Common myeloid progenitor, CD34-positive (primary cell): ENCODE data around the gene CHRNA4.
"Not testable (repeated sequence)": the region's sequence is repeated elsewhere in the genome, so short reads cannot be mapped to it uniquely, and the experiment has no call there.

Source experiments
- CTCF ChIA-PET: fragments of 350-600 bp; sonication (Branson Sonifier 250); formaldehyde crosslinking; loops from one replicate; lab custom pipeline; 2021; ENCODE audit warnings: antibody characterized with exemption; lab: Charles Lee
- POLR2A ChIA-PET: fragments of 350-600 bp; sonication (Branson Sonifier 250); formaldehyde crosslinking; loops from one replicate; lab custom pipeline; 2021; ENCODE audit warnings: antibody characterized with exemption; lab: Charles Lee
- DNase-seq, 3 donors: peaks; one replicate each; pipeline versions ENCODE4 v3.0.0 to v3.0.0-alpha.2; 2013
- H3K27ac ChIP-seq, 2 experiments: 1 replicate in 1 of 2; 2 replicates in 1 of 2; pipeline ENCODE4 v1.7.0; 2013; ENCODE audit warnings: inconsistent platforms in 2 of 2, low read length in 2 of 2, mild to moderate bottlenecking in 2 of 2, low read depth in 1 of 2, moderate library complexity in 1 of 2; ENCODE audit not compliant: severe bottlenecking in 2 of 2, insufficient read depth in 1 of 2, poor library complexity in 1 of 2
- H3K27me3 ChIP-seq, 5 experiments: replicated peaks in 2 of 5; 1 replicate in 3 of 5; 2 replicates in 2 of 5; pipeline versions ENCODE4 v1.6.1 to v1.7.0; 2013; ENCODE audit warnings: low read length in 4 of 5, mild to moderate bottlenecking in 2 of 5, moderate library complexity in 2 of 5, inconsistent platforms in 1 of 5; ENCODE audit not compliant: insufficient read depth in 5 of 5, control insufficient read depth in 4 of 5
- H3K36me3 ChIP-seq, 4 experiments: 1 replicate in 2 of 4; 2 replicates in 2 of 4; pipeline versions ENCODE4 v1.6.1 to v1.7.0; 2013; ENCODE audit warnings: low read length in 3 of 4, control low read depth in 1 of 4, mild to moderate bottlenecking in 1 of 4; ENCODE audit not compliant: control insufficient read depth in 4 of 4, insufficient read depth in 4 of 4
- H3K4me1 ChIP-seq, 4 experiments: 1 replicate in 3 of 4; 2 replicates in 1 of 4; pipeline versions ENCODE4 v1.6.1 to v1.7.1; 2013; ENCODE audit warnings: low read length in 3 of 4, mild to moderate bottlenecking in 3 of 4, control low read depth in 1 of 4, inconsistent platforms in 1 of 4, moderate library complexity in 1 of 4; ENCODE audit not compliant: control insufficient read depth in 4 of 4, insufficient read depth in 4 of 4; ENCODE audit errors: control extremely low read depth in 1 of 4
- H3K4me3 ChIP-seq, 7 experiments: 1 replicate in 4 of 7; 2 replicates in 3 of 7; pipeline versions ENCODE4 v1.5.1 to v1.7.0; 2013; ENCODE audit warnings: mild to moderate bottlenecking in 7 of 7, low read length in 6 of 7, moderate library complexity in 6 of 7, inconsistent platforms in 2 of 7, low read depth in 2 of 7, control low read depth in 1 of 7; ENCODE audit not compliant: insufficient read depth in 4 of 7, control insufficient read depth in 1 of 7; ENCODE audit errors: extremely low read depth in 1 of 7
- H3K9me3 ChIP-seq, 5 experiments: 1 replicate in 4 of 5; 2 replicates in 1 of 5; pipeline versions ENCODE4 v1.6.1 to v1.7.1; 2013; ENCODE audit warnings: low read length in 4 of 5, mild to moderate bottlenecking in 2 of 5, inconsistent platforms in 1 of 5, low read depth in 1 of 5, moderate library complexity in 1 of 5; ENCODE audit not compliant: control insufficient read depth in 4 of 5, insufficient read depth in 2 of 5; ENCODE audit errors: control extremely low read depth in 1 of 5
- WGBS: methylation state at CpG from one replicate; pipeline ENCODE4 v1.1.5; 2013; ENCODE audit not compliant: insufficient coverage; 5-methylcytosine and 5-hydroxymethylcytosine counted together

CHRNA4 gene

DNA sequence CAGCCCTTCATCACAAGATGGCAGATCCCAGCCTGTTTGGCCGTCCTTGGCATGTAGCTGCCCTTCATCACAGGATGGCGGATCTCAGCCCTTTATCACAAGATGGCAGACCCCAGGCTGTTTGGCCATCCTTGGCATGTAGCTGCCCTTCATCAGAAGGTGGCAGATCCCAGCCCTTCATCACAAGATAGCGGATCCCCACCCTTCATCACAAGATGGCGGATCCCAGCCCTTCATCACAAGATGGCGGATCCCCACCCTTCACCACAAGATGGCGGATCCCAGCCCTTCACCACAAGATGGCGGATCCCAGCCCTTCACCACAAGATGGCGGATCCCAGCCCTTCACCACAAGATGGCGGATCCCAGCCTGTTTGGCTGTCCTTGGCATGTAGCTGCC lies 26.1 kb downstream of the CHRNA4 start:
- DNase-seq, POLR2A ChIA-PET, H3K4me1 ChIP-seq, H3K4me3 ChIP-seq, CTCF ChIA-PET, H3K27ac ChIP-seq, H3K36me3 ChIP-seq: not testable (repeated sequence)
- H3K9me3 ChIP-seq: peaks cover 0 to 11% (median 2%) of the 10 kb centered on the region in 5 experiments
- 100% methylated on average over 5 of the region's 9 CpGs for WGBS
- H3K27me3 ChIP-seq: peaks cover 0 to 54% (median 18%) of the 10 kb centered on the region in 5 experiments

DNA sequence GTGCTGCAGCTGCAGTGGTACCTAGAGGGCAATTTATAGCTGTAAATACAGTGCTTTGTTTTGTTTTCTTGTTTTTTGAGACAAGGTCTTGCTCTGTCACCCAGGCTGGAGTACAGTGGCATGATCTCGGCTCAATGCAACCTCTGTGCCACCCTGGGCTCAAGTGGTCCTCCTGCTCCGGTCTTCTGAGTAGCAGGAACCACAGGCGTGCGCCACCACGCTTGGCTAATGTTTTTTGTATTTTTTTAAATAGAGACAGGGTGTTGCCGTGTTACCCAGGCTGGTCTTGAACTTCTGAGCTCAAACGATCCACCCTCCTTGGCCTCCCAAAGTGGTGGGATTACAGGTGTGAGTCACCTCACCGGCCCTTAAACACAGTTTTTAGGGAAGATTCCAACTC lies 26.8 kb downstream of the CHRNA4 start:
- DNase-seq: no peak
- H3K4me3 ChIP-seq: no peak overlapping the region
- CTCF ChIA-PET: interaction anchor here (1.1 kb wide), 1 partner anchor 10 kb away, joined by 3 read pairs; no protein-coding TSS in a partner anchor
- no peaks in the 10 kb centered on the region for H3K4me1 ChIP-seq
- H3K9me3 ChIP-seq: peaks cover 0 to 11% (median 2%) of the 10 kb centered on the region in 5 experiments
- peaks cover 0 to 54% (median 18%) of the 10 kb centered on the region in 5 experiments for H3K27me3 ChIP-seq
- POLR2A ChIA-PET: no interaction called here
- 80% methylated on average over 5 of the region's 8 CpGs for WGBS
- H3K36me3 ChIP-seq: no peaks in the 10 kb centered on the region
- no peak overlapping the region for H3K27ac ChIP-seq

DNA sequence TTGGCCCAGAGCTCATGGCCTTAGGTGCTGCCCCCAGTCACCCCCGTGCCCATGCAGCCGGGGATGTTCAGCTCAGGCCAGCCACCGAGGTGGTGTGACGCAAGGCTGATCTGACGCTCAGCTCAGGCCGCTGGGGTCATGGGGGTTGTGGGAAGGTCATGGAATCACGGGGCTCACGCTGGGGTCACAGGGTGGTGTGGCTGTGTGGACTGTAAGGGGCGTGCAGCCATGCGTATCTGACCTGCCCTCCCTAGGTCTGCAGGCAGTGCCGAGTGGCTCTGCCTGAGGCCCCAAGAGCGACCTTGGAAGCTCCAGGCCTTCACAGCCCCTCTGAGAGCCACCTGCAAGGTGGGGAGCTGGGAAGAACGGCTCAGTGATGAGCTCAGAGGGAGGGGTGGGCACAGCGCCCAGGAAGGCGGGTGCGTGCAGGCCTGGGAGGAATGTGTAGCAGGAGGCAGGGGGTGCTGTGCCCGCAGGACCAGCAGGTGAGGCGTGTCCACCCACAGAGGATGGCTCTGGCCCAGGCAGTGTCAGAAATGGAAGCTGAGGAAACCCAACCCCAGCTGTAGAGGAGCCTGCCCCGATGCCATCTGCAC lies 27.8 kb downstream of the CHRNA4 start:
- Histone ChIP-seq H3K4me3 (no peak overlapping the region), H3K4me1 (no peaks in the 10 kb centered on the region), H3K27ac (no peak overlapping the region), H3K27me3 (peaks cover 0 to 49% (median 18%) of the 10 kb centered on the region in 5 experiments), H3K36me3 (no peaks in the 10 kb centered on the region), H3K9me3 (peaks cover 0 to 11% (median 2%) of the 10 kb centered on the region in 5 experiments)
- ChIA-PET POLR2A (no interaction called here), CTCF (interaction anchor here (1.1 to 2.3 kb wide), 2 partner anchors 9 to 24 kb away, joined by 3 to 9 read pairs; no protein-coding TSS in a partner anchor)
- WGBS: 95% methylated on average over 17 of the region's 19 CpGs
- DNase-seq: no peak

DNA sequence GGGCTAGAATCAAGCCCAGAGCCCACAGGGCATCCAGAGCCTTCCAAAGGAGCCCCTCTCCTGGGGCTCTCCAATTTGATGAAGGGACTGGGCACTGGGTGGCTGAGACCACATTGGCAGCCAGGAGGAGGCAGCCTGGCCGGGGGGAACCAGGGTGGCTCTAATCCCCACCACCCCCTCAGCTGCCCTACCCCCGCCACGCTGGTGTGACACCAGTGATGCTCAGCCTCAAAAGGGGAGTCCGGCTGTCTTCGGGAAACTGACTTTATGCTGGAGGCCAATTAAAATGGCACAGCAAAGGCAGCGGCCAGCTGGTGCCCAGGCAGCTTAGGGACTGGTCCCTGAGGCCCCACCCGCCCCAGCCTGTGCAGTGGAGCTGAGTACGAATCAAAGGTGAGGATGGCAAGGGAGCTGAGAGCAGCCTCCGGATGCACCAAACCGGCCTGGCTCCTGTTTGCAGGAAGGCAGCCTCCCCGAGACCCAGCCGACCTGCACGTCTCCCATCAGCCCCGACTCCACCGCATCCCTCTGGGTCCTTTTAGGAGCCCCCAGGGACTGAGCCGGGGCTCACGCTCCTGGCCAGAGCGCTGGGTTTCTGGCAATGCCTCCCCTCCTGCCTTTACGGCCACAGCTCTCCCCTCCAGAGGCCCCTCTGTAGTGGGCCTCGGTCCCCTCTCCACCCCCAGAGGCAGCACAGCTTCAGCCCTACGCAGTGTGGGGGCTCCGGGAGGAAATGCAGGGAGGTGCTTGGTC lies 28.5 kb downstream of the CHRNA4 start:
- Histone ChIP-seq H3K4me1 (no peaks in the 10 kb centered on the region), H3K27ac (no peak overlapping the region), H3K27me3 (peaks cover 0 to 43% (median 15%) of the 10 kb centered on the region in 5 experiments), H3K9me3 (peaks cover 0 to 11% (median 2%) of the 10 kb centered on the region in 5 experiments), H3K4me3 (no peak overlapping the region), H3K36me3 (no peaks in the 10 kb centered on the region)
- DNase-seq: no peak
- WGBS: 90% methylated on average over 15 of the region's 22 CpGs
- CTCF ChIA-PET: interaction anchor here (2.3 kb wide), 1 partner anchor 23 kb away, joined by 9 read pairs; no protein-coding TSS in a partner anchor
- POLR2A ChIA-PET: no interaction called here

DNA sequence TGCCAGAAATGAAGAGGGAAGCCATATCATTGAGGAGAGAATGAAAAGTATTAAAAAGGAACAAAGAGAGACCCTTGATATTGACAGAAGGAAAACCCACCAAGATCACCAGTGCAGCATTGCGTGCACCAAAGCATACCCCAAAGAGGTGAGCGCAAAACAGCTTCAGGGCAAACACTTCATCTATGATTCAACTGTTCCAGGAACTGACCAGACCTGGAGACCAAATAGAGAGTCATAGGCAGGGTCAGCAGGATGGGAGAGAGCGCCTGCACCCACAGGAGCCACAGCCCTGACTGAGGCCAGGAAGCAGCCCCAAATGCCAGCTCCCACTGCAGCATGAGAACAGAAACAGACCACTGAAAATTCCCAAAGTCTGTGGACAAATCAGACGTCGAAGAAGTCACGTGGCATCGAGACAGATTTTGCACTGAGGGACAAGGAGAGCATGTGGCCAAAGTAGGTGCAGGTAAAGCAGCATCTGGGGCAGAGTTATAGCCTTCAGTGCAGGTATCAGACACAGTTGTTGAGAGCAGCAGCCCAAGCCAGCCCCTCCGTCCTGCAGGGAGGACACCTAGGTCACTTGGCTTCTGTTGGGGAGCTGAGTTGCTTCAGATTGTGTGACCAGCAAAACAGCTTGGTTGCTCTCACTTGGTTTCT lies 29.3 kb downstream of the CHRNA4 start:
- ChIA-PET CTCF (interaction anchor here (2.3 kb wide), 1 partner anchor 22 kb away, joined by 9 read pairs; no protein-coding TSS in a partner anchor), POLR2A (no interaction called here)
- DNase-seq: no peak
- Histone ChIP-seq H3K27me3 (peaks cover 0 to 36% (median 9%) of the 10 kb centered on the region in 5 experiments), H3K4me3 (no peak overlapping the region), H3K36me3 (no peaks in the 10 kb centered on the region), H3K4me1 (no peaks in the 10 kb centered on the region), H3K9me3 (peaks cover 0 to 11% (median 2%) of the 10 kb centered on the region in 5 experiments), H3K27ac (no peak overlapping the region)
- 94% methylated on average over 6 of the region's 8 CpGs for WGBS

DNA sequence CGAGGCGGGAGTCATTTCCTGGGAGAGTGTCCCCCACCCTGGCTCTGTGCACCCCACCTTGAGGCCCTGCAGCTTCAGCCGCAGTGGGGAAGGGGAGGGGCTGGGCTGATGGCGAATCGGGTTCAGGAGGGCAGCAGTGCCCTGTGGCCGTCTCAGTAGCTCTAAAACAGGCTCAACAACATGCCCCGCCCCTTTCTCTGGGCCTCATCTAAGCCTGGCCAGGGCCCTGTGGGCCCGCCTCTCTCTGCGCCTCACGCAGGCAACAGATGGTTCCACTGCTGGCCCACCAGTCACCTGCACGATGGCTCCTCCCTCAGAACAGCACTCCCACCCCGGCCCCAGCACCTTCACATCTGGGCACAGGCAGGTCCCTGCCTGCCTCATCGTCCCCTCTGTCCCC lies 30.2 kb downstream of the CHRNA4 start:
- ChIA-PET POLR2A (no interaction called here), CTCF (no interaction called here)
- Histone ChIP-seq H3K4me1 (no peaks in the 10 kb centered on the region), H3K4me3 (no peak overlapping the region), H3K27ac (no peak overlapping the region), H3K9me3 (peaks cover 0 to 11% (median 2%) of the 10 kb centered on the region in 5 experiments), H3K27me3 (peaks cover 0 to 26% (median 4%) of the 10 kb centered on the region in 5 experiments), H3K36me3 (no peaks in the 10 kb centered on the region)
- 78% methylated on average over 7 of the region's 13 CpGs for WGBS
- no peak for DNase-seq
